ENCODE measurements around the gene MPDU1. TPM values are rescaled to one million over a fixed set of nuclear protein-coding genes. Genes with fewer than 3 reads are reported as not detected.

The MPDU1 gene
- polyA plus RNA-seq, 1 donor (not counting 4 experiments of a cell fraction or from before 2014, with no cell fraction given): 57.8 TPM

- no peak for DNase-seq (ENCODE audit: low read depth, low spot score)
- H3K4me3 ChIP-seq (ENCODE audit: control insufficient read depth in 2 of 3, extremely low read depth in 1 of 3, insufficient read depth in 2 of 3, low read depth in 1 of 3, low read length in 3 of 3): no peak overlapping the region
- H3K4me2 ChIP-seq (ENCODE audit: control insufficient read depth, extremely low read depth, insufficient read depth, low read depth, low read length): no peak overlapping the region
- no peak for FAIRE-seq
- no peaks in the 10 kb centered on the region for H3K27me3 ChIP-seq (ENCODE audit: control insufficient read depth, extremely low read depth, insufficient read depth, low read length)
- no peaks in the 10 kb centered on the region for H3K9me1 ChIP-seq (ENCODE audit: control insufficient read depth, extremely low read depth, insufficient read depth, low read length)
- no peaks in the 10 kb centered on the region for H4K20me1 ChIP-seq (ENCODE audit: control insufficient read depth, extremely low read depth, insufficient read depth, low read length)
- dilution Hi-C loops (cut with MboI; ENCODE audit: extremely low pct_ligation_motif_present, low sequenced_read_pairs): no loop called here
- no peak overlapping the region for H3K27ac ChIP-seq (ENCODE audit: control insufficient read depth, insufficient read depth, low read length)
- H3K36me3 ChIP-seq (ENCODE audit: control insufficient read depth in 2 of 2, extremely low read depth in 1 of 2, insufficient read depth in 2 of 2, low read length in 2 of 2): no peaks in the 10 kb centered on the region
- H3K9me3 ChIP-seq (ENCODE audit: control insufficient read depth, low read depth, low read length): peaks cover 13% of the 10 kb centered on the region
- H3K4me1 ChIP-seq (ENCODE audit: control insufficient read depth, extremely low read depth, insufficient read depth, low read length): no peaks in the 10 kb centered on the region
- no peak overlapping the region for H2AFZ ChIP-seq (ENCODE audit: control insufficient read depth, low read length)
- TF ChIP-seq CTCF (optimal IDR thresholded peaks at IDR 0.05 in 1 of 3, IDR thresholded peaks at IDR 0.05 in 1 of 3, conservative IDR thresholded peaks at IDR 0.05 in 1 of 3; ENCODE audit: extremely low read depth in 1 of 3, insufficient read depth in 2 of 3, low read length in 3 of 3) (no peak), EZH2 (IDR thresholded peaks at IDR 0.05; ENCODE audit: low read length) (no peak)
- H3K79me2 ChIP-seq (ENCODE audit: control insufficient read depth, insufficient read depth, low read length): no peaks in the 10 kb centered on the region
- H3K9ac ChIP-seq (ENCODE audit: control insufficient read depth, extremely low read depth, insufficient read depth, low read length): no peak overlapping the region
These were observed 44.6 kb upstream of the MPDU1 start for GRCh38 chr17:7538891-7539545.

GRCh38 chr17:7541074-7541621, 42.5 kb upstream of the MPDU1 start:
- Histone ChIP-seq H3K9me1 (ENCODE audit: control insufficient read depth, extremely low read depth, insufficient read depth, low read length) (no peaks in the 10 kb centered on the region), H3K4me2 (ENCODE audit: control insufficient read depth, extremely low read depth, insufficient read depth, low read depth, low read length) (no peak overlapping the region), H3K4me3 (ENCODE audit: control insufficient read depth in 2 of 3, extremely low read depth in 1 of 3, insufficient read depth in 2 of 3, low read depth in 1 of 3, low read length in 3 of 3) (no peak overlapping the region), H3K79me2 (ENCODE audit: control insufficient read depth, insufficient read depth, low read length) (no peaks in the 10 kb centered on the region), H3K36me3 (ENCODE audit: control insufficient read depth in 2 of 2, extremely low read depth in 1 of 2, insufficient read depth in 2 of 2, low read length in 2 of 2) (no peaks in the 10 kb centered on the region), H3K4me1 (ENCODE audit: control insufficient read depth, extremely low read depth, insufficient read depth, low read length) (no peaks in the 10 kb centered on the region), H3K9me3 (ENCODE audit: control insufficient read depth, low read depth, low read length) (peaks cover 13% of the 10 kb centered on the region), H3K9ac (ENCODE audit: control insufficient read depth, extremely low read depth, insufficient read depth, low read length) (no peak overlapping the region), H3K27me3 (ENCODE audit: control insufficient read depth, extremely low read depth, insufficient read depth, low read length) (no peaks in the 10 kb centered on the region), H4K20me1 (ENCODE audit: control insufficient read depth, extremely low read depth, insufficient read depth, low read length) (no peaks in the 10 kb centered on the region), H3K27ac (ENCODE audit: control insufficient read depth, insufficient read depth, low read length) (no peak overlapping the region), H2AFZ (ENCODE audit: control insufficient read depth, low read length) (no peak overlapping the region)
- DNase-seq (ENCODE audit: low read depth, low spot score) (no peak), FAIRE-seq (no peak)
- no peak for TF ChIP-seq EZH2 (IDR thresholded peaks at IDR 0.05; ENCODE audit: low read length)
- dilution Hi-C loops (cut with MboI; ENCODE audit: extremely low pct_ligation_motif_present, low sequenced_read_pairs): no loop called here

Data from keratinocyte (primary cell).